OCI-LY3 (cell line): ENCODE results near the gene BTBD7.
"Not testable (repeated sequence)": the region's sequence is repeated elsewhere in the genome, so short reads cannot be mapped to it uniquely, and the experiment has no call there.

Experiments
- H2AFZ ChIP-seq: fragments of 200-600, 300-600 bp; shearing (Covaris generic); 2 replicates; pipeline ENCODE4 v1.6.0; 2014; ENCODE audit warnings: antibody characterized with exemption, low read depth, low read length
- H3K27ac ChIP-seq: fragments of 200-600, 300-600 bp; sonication (generic); 2 replicates; pipeline ENCODE4 v1.5.1; 2014; ENCODE audit warnings: mild to moderate bottlenecking, low read length, moderate library complexity, mixed read lengths
- H3K27me3 ChIP-seq: fragments of 200-600, 300-600 bp; sonication (generic); 2 replicates; pipeline ENCODE4 v1.6.1; 2014; ENCODE audit warnings: low read depth, low read length, mixed read lengths
- H3K36me3 ChIP-seq: fragments of 200-600, 300-600 bp; sonication (generic); replicated peaks from 2 replicates; pipeline ENCODE3; 2014; ENCODE audit warnings: low read depth, low read length, mixed read lengths
- H3K4me1 ChIP-seq: fragments of 300-600, 200-600 bp; sonication (generic); 2 replicates; pipeline ENCODE4 v1.6.1; 2014; ENCODE audit warnings: low read length, mixed read lengths
- H3K4me2 ChIP-seq: fragments of 200-600, 300-600 bp; sonication (generic); 2 replicates; pipeline ENCODE4 v1.6.1; 2014; ENCODE audit warnings: low read length, mixed read lengths
- H3K4me3 ChIP-seq: fragments of 300-600, 200-600 bp; sonication (generic); 2 replicates; pipeline ENCODE4 v1.5.1; 2014; ENCODE audit warnings: antibody characterized with exemption, mild to moderate bottlenecking, low read length, moderate library complexity
- H3K79me2 ChIP-seq: fragments of 300-600, 200-600 bp; shearing (Covaris generic); 2 replicates; pipeline ENCODE4 v1.6.1; 2014; ENCODE audit warnings: mild to moderate bottlenecking, low read length, mixed read lengths
- H3K9ac ChIP-seq: fragments of 300-600, 200-600 bp; shearing (Covaris generic); 2 replicates; pipeline ENCODE4 v1.6.0; 2014; ENCODE audit warnings: mild to moderate bottlenecking, low read length, moderate library complexity
- H3K9me3 ChIP-seq: fragments of 200-600, 300-600 bp; shearing (Covaris generic); 2 replicates; pipeline ENCODE4 v1.6.1; 2014; ENCODE audit warnings: low read length, mixed read lengths; ENCODE audit not compliant: insufficient read depth
- H4K20me1 ChIP-seq: fragments of 200-600, 300-600 bp; sonication (generic); 2 replicates; pipeline ENCODE4 v1.6.1; 2016; ENCODE audit warnings: low read length, mixed read lengths; ENCODE audit not compliant: insufficient read depth
- EZH2phosphoT487 ChIP-seq: fragments of 200-600 bp; shearing (Covaris generic); IDR thresholded peaks from 2 replicates; pipeline ENCODE4 v1.6.1; 2018; ENCODE audit warnings: antibody characterized with exemption, mixed run types, low read depth
- TF ChIP-seq, protein P1 (sequence below): fragments of 200-600, 300-600 bp; sonication (generic); IDR thresholded peaks from 2 replicates; pipeline ENCODE4 v1.5.1; 2014; ENCODE audit warnings: antibody characterized with exemption, low read length, low read depth

BTBD7 gene

DNA sequence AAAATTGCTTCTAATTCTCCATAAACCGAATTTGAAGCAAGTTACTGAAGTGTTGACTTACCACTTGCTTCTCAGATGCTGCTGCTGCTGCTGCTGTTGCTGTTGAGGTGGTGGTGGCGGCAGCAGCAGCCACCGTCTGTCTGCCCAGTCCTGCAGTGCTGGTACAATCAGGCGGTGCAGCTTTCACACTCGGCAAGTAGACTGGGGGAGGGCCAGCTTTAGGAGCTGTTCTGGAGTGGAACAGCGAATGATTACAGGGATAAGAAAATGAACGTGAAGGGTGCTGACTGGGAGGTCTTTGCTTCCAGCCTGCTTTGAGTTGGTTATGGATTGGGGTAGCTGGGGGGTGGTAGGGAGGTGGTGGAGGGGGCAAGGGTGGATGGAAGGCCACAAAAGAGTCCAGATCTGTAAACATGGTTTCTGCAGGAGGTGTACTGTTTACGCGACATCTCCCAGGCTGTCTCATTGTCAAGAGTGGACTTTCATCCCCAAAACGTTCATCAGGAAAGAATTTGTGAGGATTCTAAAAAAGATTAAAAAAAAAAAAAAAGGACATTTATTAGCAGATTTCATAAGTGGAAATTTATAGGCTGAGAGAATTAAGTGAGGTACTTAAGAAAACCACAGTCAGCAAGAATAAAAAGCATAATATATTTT lies 86.9 kb downstream of the BTBD7 start:
- Histone ChIP-seq H3K27me3 (no peaks in the 10 kb centered on the region), H3K79me2 (no peaks in the 10 kb centered on the region), H3K4me1 (peaks cover 11% of the 10 kb centered on the region), H3K36me3 (peaks cover 20% of the 10 kb centered on the region), H3K4me3 (no peak overlapping the region), H3K9me3 (no peaks in the 10 kb centered on the region), H4K20me1 (no peaks in the 10 kb centered on the region), H3K9ac (no peak overlapping the region), H2AFZ (no peak overlapping the region), H3K27ac (no peak overlapping the region), H3K4me2 (no peak overlapping the region)
- TF ChIP-seq, protein P1, sequence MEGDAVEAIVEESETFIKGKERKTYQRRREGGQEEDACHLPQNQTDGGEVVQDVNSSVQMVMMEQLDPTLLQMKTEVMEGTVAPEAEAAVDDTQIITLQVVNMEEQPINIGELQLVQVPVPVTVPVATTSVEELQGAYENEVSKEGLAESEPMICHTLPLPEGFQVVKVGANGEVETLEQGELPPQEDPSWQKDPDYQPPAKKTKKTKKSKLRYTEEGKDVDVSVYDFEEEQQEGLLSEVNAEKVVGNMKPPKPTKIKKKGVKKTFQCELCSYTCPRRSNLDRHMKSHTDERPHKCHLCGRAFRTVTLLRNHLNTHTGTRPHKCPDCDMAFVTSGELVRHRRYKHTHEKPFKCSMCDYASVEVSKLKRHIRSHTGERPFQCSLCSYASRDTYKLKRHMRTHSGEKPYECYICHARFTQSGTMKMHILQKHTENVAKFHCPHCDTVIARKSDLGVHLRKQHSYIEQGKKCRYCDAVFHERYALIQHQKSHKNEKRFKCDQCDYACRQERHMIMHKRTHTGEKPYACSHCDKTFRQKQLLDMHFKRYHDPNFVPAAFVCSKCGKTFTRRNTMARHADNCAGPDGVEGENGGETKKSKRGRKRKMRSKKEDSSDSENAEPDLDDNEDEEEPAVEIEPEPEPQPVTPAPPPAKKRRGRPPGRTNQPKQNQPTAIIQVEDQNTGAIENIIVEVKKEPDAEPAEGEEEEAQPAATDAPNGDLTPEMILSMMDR: no peak
- no peak for TF ChIP-seq EZH2phosphoT487

DNA sequence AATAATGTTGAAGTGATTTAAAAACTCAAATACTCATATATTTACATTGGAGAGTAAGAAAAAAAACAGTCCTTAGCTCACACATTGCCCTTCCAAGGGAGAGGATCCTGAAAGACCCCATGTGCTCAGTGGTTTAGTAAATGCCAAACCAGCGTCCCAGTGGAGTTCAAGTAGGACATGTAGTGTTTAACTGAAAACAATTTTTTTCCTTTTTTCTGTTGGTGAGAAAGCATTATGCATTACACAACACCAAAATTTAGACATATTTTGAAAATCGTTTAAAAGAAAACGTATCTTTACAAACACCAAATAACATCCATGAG lies 92.2 kb downstream of the BTBD7 start:
- no peaks in the 10 kb centered on the region for H4K20me1 ChIP-seq
- no peak overlapping the region for H3K27ac ChIP-seq
- H3K27me3 ChIP-seq: no peaks in the 10 kb centered on the region
- H3K4me2 ChIP-seq: no peak overlapping the region
- TF ChIP-seq EZH2phosphoT487: no peak
- TF ChIP-seq, protein P1: no peak
- H3K9me3 ChIP-seq: no peaks in the 10 kb centered on the region
- peaks cover 15% of the 10 kb centered on the region for H3K36me3 ChIP-seq
- H2AFZ ChIP-seq: no peak overlapping the region
- H3K4me3 ChIP-seq: no peak overlapping the region
- H3K9ac ChIP-seq: no peak overlapping the region
- H3K79me2 ChIP-seq: no peaks in the 10 kb centered on the region
- no peaks in the 10 kb centered on the region for H3K4me1 ChIP-seq

DNA sequence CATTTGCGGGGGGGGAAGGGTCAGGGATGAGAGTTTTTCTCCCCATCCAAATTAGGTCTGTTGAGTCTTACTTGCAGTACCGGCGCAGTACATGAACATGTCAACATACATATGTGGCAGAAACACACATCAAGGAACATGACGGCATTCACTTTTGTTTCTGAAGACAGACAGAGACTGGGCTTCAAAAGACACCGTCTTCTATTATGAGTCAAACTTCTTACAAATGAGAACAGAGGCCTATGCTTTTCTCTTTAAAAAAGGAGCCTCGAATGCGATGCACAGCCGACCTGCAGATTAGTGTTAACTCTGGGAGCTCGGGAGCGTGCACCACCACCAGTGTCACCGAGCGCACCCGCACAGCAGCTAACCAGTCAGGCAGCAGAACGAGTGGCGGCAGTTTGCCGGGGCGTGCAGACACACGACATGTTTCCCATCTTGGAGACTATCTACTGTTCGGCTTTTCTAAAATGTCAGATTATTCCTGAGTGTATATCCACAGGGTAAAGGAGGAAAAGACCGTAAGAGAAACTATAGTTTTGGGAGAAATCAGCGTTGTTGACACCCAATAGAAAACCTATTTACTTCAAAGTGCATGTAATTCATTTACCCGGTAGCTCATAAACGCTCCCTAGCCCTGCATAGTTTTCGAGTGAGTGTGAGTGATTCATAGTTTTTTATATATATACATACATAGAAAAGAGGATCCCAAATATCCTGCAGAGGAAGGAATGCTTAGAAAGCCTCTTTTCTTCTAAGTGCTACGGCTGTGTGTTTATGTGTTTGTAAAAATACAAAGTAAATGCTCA lies 92.8 kb downstream of the BTBD7 start:
- H3K4me1 ChIP-seq: no peaks in the 10 kb centered on the region
- H2AFZ ChIP-seq: no peak overlapping the region
- H3K36me3 ChIP-seq: peaks cover 9% of the 10 kb centered on the region
- no peak overlapping the region for H3K4me2 ChIP-seq
- TF ChIP-seq, protein P1: no peak
- H3K27me3 ChIP-seq: no peaks in the 10 kb centered on the region
- H3K9ac ChIP-seq: no peak overlapping the region
- no peak overlapping the region for H3K27ac ChIP-seq
- no peak overlapping the region for H3K4me3 ChIP-seq
- no peaks in the 10 kb centered on the region for H3K79me2 ChIP-seq
- no peaks in the 10 kb centered on the region for H3K9me3 ChIP-seq
- H4K20me1 ChIP-seq: no peaks in the 10 kb centered on the region

DNA sequence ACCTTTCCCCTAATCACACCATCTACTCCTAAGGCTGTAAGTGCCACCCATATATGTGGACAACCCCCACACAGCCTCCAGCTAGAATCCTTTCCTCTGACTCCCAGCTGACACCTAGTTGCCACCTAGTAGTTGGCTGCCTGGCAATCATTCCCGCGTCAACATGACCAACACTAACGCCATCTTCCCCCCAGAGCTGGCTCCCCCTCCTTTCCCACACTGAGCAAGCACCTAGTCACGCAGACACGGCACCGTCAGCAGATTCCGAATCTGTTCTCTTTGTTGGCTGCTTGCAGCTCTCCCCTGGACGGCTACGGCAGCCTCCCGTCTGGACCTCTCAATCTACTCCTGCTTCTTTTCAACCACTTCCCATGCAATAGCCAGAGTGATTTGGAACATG lies 98.0 kb downstream of the BTBD7 start:
- no peaks in the 10 kb centered on the region for H3K79me2 ChIP-seq
- H3K4me3 ChIP-seq: no peak overlapping the region
- no peak overlapping the region for H3K9ac ChIP-seq
- H3K27ac ChIP-seq: no peak overlapping the region
- no peaks in the 10 kb centered on the region for H4K20me1 ChIP-seq
- no peaks in the 10 kb centered on the region for H3K4me1 ChIP-seq
- H2AFZ ChIP-seq: no peak overlapping the region
- TF ChIP-seq, protein P1: no peak
- no peak for TF ChIP-seq EZH2phosphoT487
- H3K4me2 ChIP-seq: no peak overlapping the region
- no peaks in the 10 kb centered on the region for H3K27me3 ChIP-seq
- no peaks in the 10 kb centered on the region for H3K9me3 ChIP-seq
- peaks cover under 1% of the 10 kb centered on the region for H3K36me3 ChIP-seq

DNA sequence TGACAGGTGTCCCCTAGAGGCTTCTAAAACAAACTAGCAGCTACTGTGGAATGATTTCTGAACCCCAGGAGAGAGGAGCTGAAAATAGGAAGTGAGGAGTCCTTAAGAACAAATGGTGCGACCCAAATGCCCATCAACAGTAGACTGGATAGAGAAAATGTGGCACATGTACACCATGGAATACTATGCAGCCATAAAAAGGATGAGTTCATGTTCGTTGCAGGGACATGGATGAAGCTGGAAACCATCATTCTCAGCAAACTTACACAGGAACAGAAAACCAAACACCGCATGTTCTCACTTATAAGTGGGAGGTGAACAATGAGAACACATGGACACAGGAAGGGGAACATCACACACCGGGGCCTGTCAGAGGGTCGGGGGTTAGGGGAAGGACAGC lies 99.8 kb downstream of the BTBD7 start:
- H3K4me2 ChIP-seq, H3K79me2 ChIP-seq, H4K20me1 ChIP-seq, H3K27me3 ChIP-seq, H3K36me3 ChIP-seq, H2AFZ ChIP-seq, H3K27ac ChIP-seq, H3K9ac ChIP-seq, H3K9me3 ChIP-seq, H3K4me1 ChIP-seq, H3K4me3 ChIP-seq: not testable (repeated sequence)
